ENCODE results near the gene GRID2.
"Not testable (repeated sequence)": the region's sequence is repeated elsewhere in the genome, so short reads cannot be mapped to it uniquely, and the experiment has no call there.

The GRID2 gene

GRCh38 chr4:92359491-92359890 is 55.7 kb downstream of the GRID2 start:
- Histone ChIP-seq H3K27me3 (ENCODE audit: control insufficient read depth, insufficient read depth, low read length) (no peaks in the 10 kb centered on the region), H3K27ac (ENCODE audit: low read depth, low read length) (no peak overlapping the region), H3K9ac (ENCODE audit: low read length) (no peak overlapping the region), H3K4me3 (ENCODE audit: low read depth, low read length) (no peak overlapping the region), H3K36me3 (ENCODE audit: control insufficient read depth, insufficient read depth, low read length) (no peaks in the 10 kb centered on the region), H3K9me3 (ENCODE audit: control insufficient read depth, insufficient read depth, low read depth, low read length) (no peaks in the 10 kb centered on the region), H3K4me1 (ENCODE audit: control insufficient read depth, insufficient read depth, low read length) (peaks cover 20% of the 10 kb centered on the region)

GRCh38 chr4:92362028-92362427 is 58.3 kb downstream of the GRID2 start:
- H3K4me1 ChIP-seq (ENCODE audit: control insufficient read depth, insufficient read depth, low read length), result peaks cover 22% of the 10 kb centered on the region
- no peaks in the 10 kb centered on the region for H3K9me3 ChIP-seq (ENCODE audit: control insufficient read depth, insufficient read depth, low read depth, low read length)
- no peak overlapping the region for H3K9ac ChIP-seq (ENCODE audit: low read length)
- H3K4me3 ChIP-seq (ENCODE audit: low read depth, low read length), result no peak overlapping the region
- H3K27ac ChIP-seq (ENCODE audit: low read depth, low read length), result no peak overlapping the region
- no peaks in the 10 kb centered on the region for H3K27me3 ChIP-seq (ENCODE audit: control insufficient read depth, insufficient read depth, low read length)
- H3K36me3 ChIP-seq (ENCODE audit: control insufficient read depth, insufficient read depth, low read length), result no peaks in the 10 kb centered on the region

- no peak overlapping the region for H3K4me3 ChIP-seq (ENCODE audit: low read depth, low read length)
- H3K27ac ChIP-seq (ENCODE audit: low read depth, low read length), result no peak overlapping the region
- no peaks in the 10 kb centered on the region for H3K27me3 ChIP-seq (ENCODE audit: control insufficient read depth, insufficient read depth, low read length)
- H3K4me1 ChIP-seq (ENCODE audit: control insufficient read depth, insufficient read depth, low read length), result peaks cover 14% of the 10 kb centered on the region
- H3K9ac ChIP-seq (ENCODE audit: low read length), result no peak overlapping the region
- H3K36me3 ChIP-seq (ENCODE audit: control insufficient read depth, insufficient read depth, low read length), result no peaks in the 10 kb centered on the region
- H3K9me3 ChIP-seq (ENCODE audit: control insufficient read depth, insufficient read depth, low read depth, low read length), result no peaks in the 10 kb centered on the region
Observed at GRCh38 chr4:92368653-92369052, 64.9 kb downstream of the GRID2 start.

GRCh38 chr4:92381616-92382015 is 77.8 kb downstream of the GRID2 start:
- Histone ChIP-seq H3K9ac (ENCODE audit: low read length) (no peak overlapping the region), H3K36me3 (ENCODE audit: control insufficient read depth, insufficient read depth, low read length) (0 out of 2 replicates have a peak, but pooled peaks cover 3% of the 10 kb centered on the region), H3K4me3 (ENCODE audit: low read depth, low read length) (no peak overlapping the region), H3K9me3 (ENCODE audit: control insufficient read depth, insufficient read depth, low read depth, low read length) (peaks cover 11% of the 10 kb centered on the region), H3K27ac (ENCODE audit: low read depth, low read length) (no peak overlapping the region), H3K27me3 (ENCODE audit: control insufficient read depth, insufficient read depth, low read length) (no peaks in the 10 kb centered on the region), H3K4me1 (ENCODE audit: control insufficient read depth, insufficient read depth, low read length) (no peaks in the 10 kb centered on the region; the same call in 1 of the 2 replicates)

GRCh38 chr4:92382128-92382527 is 78.4 kb downstream of the GRID2 start:
- 0 out of 2 replicates have a peak, but pooled peaks cover 2% of the 10 kb centered on the region for H3K36me3 ChIP-seq (ENCODE audit: control insufficient read depth, insufficient read depth, low read length)
- no peak overlapping the region for H3K4me3 ChIP-seq (ENCODE audit: low read depth, low read length)
- H3K27ac ChIP-seq (ENCODE audit: low read depth, low read length), result no peak overlapping the region
- H3K27me3 ChIP-seq (ENCODE audit: control insufficient read depth, insufficient read depth, low read length), result no peaks in the 10 kb centered on the region
- H3K9me3 ChIP-seq (ENCODE audit: control insufficient read depth, insufficient read depth, low read depth, low read length), result peaks cover 6% of the 10 kb centered on the region
- no peak overlapping the region for H3K9ac ChIP-seq (ENCODE audit: low read length)
- H3K4me1 ChIP-seq (ENCODE audit: control insufficient read depth, insufficient read depth, low read length), result peaks cover under 1% of the 10 kb centered on the region; the same call in 1 of the 2 replicates

GRCh38 chr4:92387459-92388069 is 83.8 kb downstream of the GRID2 start:
- H3K27me3 ChIP-seq (ENCODE audit: control insufficient read depth, insufficient read depth, low read length), result no peaks in the 10 kb centered on the region
- H3K9me3 ChIP-seq (ENCODE audit: control insufficient read depth, insufficient read depth, low read depth, low read length), result no peaks in the 10 kb centered on the region
- no peaks in the 10 kb centered on the region for H3K36me3 ChIP-seq (ENCODE audit: control insufficient read depth, insufficient read depth, low read length)
- no peak overlapping the region for H3K27ac ChIP-seq (ENCODE audit: low read depth, low read length)
- no peak overlapping the region for H3K4me3 ChIP-seq (ENCODE audit: low read depth, low read length)
- H3K9ac ChIP-seq (ENCODE audit: low read length), result no peak overlapping the region
- H3K4me1 ChIP-seq (ENCODE audit: control insufficient read depth, insufficient read depth, low read length), result peaks cover 4% of the 10 kb centered on the region; the same call in 1 of the 2 replicates

GRCh38 chr4:92399032-92399431 is 95.3 kb downstream of the GRID2 start:
- no peaks in the 10 kb centered on the region for H3K27me3 ChIP-seq (ENCODE audit: control insufficient read depth, insufficient read depth, low read length)
- H3K27ac ChIP-seq (ENCODE audit: low read depth, low read length), result no peak overlapping the region
- H3K9me3 ChIP-seq (ENCODE audit: control insufficient read depth, insufficient read depth, low read depth, low read length), result no peaks in the 10 kb centered on the region
- peaks cover 17% of the 10 kb centered on the region for H3K4me1 ChIP-seq (ENCODE audit: control insufficient read depth, insufficient read depth, low read length)
- H3K4me3 ChIP-seq (ENCODE audit: low read depth, low read length), result no peak overlapping the region
- no peak overlapping the region for H3K9ac ChIP-seq (ENCODE audit: low read length)
- no peaks in the 10 kb centered on the region for H3K36me3 ChIP-seq (ENCODE audit: control insufficient read depth, insufficient read depth, low read length)

- not testable (repeated sequence) for H3K9me3 ChIP-seq (ENCODE audit: control insufficient read depth, insufficient read depth, low read depth, low read length); H3K27me3 ChIP-seq (ENCODE audit: control insufficient read depth, insufficient read depth, low read length); H3K36me3 ChIP-seq (ENCODE audit: control insufficient read depth, insufficient read depth, low read length); H3K9ac ChIP-seq (ENCODE audit: low read length); H3K27ac ChIP-seq (ENCODE audit: low read depth, low read length); H3K4me1 ChIP-seq (ENCODE audit: control insufficient read depth, insufficient read depth, low read length); H3K4me3 ChIP-seq (ENCODE audit: low read depth, low read length)
Observed at GRCh38 chr4:92403525-92403924, 99.8 kb downstream of the GRID2 start.

- H3K9me3 ChIP-seq (ENCODE audit: control insufficient read depth, insufficient read depth, low read depth, low read length), result no peaks in the 10 kb centered on the region
- H3K36me3 ChIP-seq (ENCODE audit: control insufficient read depth, insufficient read depth, low read length), result no peaks in the 10 kb centered on the region
- H3K4me3 ChIP-seq (ENCODE audit: low read depth, low read length), result no peak overlapping the region
- H3K9ac ChIP-seq (ENCODE audit: low read length), result no peak overlapping the region
- no peaks in the 10 kb centered on the region for H3K27me3 ChIP-seq (ENCODE audit: control insufficient read depth, insufficient read depth, low read length)
- peaks cover 2% of the 10 kb centered on the region; the same call in 1 of the 2 replicates for H3K4me1 ChIP-seq (ENCODE audit: control insufficient read depth, insufficient read depth, low read length)
- H3K27ac ChIP-seq (ENCODE audit: low read depth, low read length), result no peak overlapping the region
Observed at GRCh38 chr4:92406488-92406887, 102.7 kb downstream of the GRID2 start.

- H3K4me3 ChIP-seq (ENCODE audit: low read depth, low read length), result no peak overlapping the region
- no peaks in the 10 kb centered on the region for H3K27me3 ChIP-seq (ENCODE audit: control insufficient read depth, insufficient read depth, low read length)
- no peaks in the 10 kb centered on the region for H3K36me3 ChIP-seq (ENCODE audit: control insufficient read depth, insufficient read depth, low read length)
- H3K9ac ChIP-seq (ENCODE audit: low read length), result no peak overlapping the region
- no peak overlapping the region for H3K27ac ChIP-seq (ENCODE audit: low read depth, low read length)
- H3K4me1 ChIP-seq (ENCODE audit: control insufficient read depth, insufficient read depth, low read length), result peaks cover 28% of the 10 kb centered on the region
- H3K9me3 ChIP-seq (ENCODE audit: control insufficient read depth, insufficient read depth, low read depth, low read length), result no peaks in the 10 kb centered on the region
Observed at GRCh38 chr4:92421920-92422319, 118.2 kb downstream of the GRID2 start.

- H3K4me3 ChIP-seq (ENCODE audit: low read depth, low read length), result 0 out of 2 replicates have a peak overlapping the region, but pooled peaks have one; percentile 6
- peak overlapping the region; percentile 35 for H3K9ac ChIP-seq (ENCODE audit: low read length)
- peaks cover 59% of the 10 kb centered on the region for H3K4me1 ChIP-seq (ENCODE audit: control insufficient read depth, insufficient read depth, low read length)
- no peaks in the 10 kb centered on the region for H3K27me3 ChIP-seq (ENCODE audit: control insufficient read depth, insufficient read depth, low read length)
- H3K27ac ChIP-seq (ENCODE audit: low read depth, low read length), result peak overlapping the region; percentile 82
- H3K9me3 ChIP-seq (ENCODE audit: control insufficient read depth, insufficient read depth, low read depth, low read length), result peaks cover 31% of the 10 kb centered on the region
- peaks cover 20% of the 10 kb centered on the region for H3K36me3 ChIP-seq (ENCODE audit: control insufficient read depth, insufficient read depth, low read length)
Observed at GRCh38 chr4:92433272-92433758, 129.5 kb downstream of the GRID2 start.
